Fibroblast of gingiva (primary cell): ENCODE results near the gene RHOA.
"Not testable (repeated sequence)": the region's sequence is repeated elsewhere in the genome, so short reads cannot be mapped to it uniquely, and the experiment has no call there.

Experiments used
- DNase-seq: peaks from one replicate; pipeline ENCODE4 v3.0.0-alpha.2; 2011; ENCODE audit warnings: low read depth

Gene RHOA

DNA sequence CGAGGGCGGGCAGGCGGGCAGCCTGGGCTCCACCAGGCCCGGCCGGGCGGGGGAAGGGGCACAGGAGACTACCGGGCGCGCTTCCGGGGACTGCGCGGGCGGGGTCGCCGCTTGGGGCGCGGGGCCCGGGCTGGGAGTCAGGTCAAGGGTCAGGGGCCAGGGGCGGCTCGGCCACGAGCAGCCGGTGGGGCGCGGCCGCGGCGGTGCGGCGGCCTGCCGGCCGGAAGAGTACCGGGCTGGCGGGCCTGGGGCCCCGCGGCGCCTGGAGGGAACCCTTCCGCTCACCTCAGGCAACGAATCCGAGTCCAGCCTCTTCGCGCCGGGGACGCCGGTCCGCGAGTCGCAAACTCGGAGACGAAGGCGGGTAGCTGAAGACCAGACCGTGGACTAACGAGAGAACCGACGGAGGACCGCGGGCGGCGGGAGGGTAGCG, 225 bp downstream of the RHOA start:
- DNase-seq: no peak

DNA sequence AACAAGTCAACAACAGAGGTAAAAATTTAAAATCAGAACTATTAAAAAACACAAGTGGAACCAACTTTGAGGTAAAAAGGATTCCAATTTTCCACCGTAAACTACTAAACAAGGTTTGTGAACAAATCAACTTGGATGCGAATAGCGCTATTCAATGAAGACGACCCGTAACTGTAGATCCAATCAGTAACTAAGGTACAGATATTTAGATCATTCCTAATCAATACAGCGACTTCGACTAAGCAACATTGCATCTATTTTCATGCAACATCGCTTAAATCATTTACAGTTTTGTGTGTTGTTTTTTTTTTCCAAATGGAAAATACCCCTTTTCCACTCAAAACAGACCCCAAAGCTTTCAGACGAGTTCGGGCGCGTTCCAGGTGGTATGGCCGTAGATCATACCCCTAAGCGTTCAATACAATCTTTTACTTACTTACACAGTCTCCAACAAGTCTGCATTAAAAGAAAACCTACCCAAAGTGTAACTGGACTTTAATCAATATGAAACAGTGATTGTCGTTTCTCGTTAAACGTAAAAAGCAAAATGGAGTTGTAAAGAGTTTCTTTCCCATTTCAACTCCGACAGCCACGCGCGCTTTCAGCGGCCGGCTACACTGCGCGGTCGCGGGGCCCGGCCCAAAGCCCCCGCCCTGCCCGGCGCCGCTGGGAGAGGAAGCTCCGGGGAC, 786 bp downstream of the RHOA start:
- DNase-seq: no peak

DNA sequence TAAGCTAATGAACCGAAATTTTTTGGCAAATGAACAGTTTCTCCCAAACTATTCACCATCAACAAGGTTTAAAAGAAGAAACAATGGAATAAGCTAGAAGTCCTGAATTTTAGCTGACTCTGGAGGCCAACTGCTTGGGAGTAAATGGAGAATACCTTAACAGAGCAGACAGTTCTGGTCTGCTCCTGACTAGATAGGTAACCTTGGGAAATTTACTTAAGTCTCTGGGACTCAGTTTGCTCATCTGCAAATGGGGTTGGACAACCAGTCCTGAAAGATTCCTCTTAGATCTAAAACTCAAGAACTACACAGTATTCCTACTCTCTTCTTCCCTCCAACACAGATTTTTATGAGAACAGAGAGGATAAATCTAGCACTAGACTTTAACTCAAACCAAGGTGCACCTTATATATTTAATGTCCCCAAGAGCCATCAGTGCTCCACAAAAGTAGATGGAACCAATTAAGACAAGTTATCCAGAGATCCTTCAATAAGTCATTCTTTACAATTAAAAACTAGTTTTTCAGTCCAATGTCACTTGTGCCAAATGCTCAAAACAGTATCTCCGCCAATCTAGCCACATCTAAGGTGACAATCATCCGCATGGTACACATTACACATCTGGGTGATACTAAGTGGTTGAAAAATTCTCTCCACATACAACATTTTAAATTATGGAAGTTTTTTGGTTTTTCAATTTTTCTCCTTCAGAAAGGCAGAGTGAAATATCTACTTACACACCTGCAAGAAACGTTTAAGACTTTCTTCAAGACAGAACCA, 1.5 kb downstream of the RHOA start:
- DNase-seq: no peak

DNA sequence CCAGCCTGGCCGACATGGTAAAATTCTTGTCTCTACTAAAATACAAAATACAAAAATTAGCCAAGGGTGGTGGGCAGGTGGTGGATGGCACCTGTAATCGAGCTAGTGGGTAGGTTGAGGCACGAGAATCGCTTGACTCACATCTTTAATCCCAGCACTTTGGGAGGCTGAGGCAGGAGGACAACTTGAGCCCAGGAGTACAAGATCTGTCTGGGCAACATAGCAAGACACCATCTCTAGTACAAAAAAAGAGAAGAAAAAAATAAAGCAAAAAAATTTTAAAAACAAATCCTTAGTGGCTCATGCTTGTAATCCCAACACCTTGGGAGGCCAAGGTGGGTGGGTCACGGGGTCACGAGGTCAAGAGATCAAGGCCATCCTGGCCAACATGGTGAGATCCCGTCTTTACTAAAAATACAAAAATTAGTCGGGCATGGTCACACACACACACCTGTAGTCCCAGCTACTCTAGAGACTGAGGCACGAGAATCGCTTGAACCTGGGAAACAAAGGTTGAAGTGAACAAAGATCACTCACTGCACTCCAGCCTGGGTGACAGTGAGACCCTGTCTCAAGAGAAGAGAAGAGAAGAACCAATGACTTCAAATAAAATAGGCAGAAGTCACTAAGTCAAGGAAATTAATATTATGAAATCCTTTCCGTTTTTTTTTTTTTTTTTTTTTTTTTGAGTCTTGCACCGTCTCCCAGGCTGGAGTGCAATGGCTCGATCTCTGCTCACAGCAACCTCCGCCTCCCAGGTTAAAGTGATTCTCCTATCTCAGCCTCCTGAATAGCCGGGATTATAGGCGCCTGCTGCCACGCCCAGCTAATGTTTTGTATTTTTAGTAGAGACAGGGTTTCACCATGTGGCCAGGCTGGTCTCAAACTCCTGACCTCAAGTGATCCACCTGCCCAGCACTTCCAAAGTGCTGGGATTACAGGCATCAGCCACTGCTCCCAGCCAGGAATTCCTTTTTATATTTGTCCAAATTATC, 4.9 kb downstream of the RHOA start:
- no peak for DNase-seq

DNA sequence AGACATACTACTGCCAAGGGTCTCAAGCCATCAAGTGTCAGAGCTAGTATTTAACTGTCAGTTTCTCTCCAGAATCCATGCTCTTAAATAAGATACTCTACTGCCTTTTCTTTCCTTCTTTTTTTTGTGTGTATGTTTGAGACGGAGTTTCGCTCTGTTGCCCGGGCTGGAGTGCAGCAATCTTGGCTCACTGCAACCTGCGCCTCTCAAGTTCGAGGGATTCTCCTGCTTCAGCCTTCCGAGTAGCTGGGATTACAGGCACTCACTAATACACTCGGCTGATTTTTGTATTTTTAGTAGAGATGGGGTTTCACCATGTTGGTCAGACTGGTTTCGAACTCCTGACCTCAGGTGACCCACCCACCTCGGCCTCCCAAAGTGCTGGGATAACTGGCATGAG, 6.2 kb downstream of the RHOA start:
- not testable (repeated sequence) for DNase-seq

DNA sequence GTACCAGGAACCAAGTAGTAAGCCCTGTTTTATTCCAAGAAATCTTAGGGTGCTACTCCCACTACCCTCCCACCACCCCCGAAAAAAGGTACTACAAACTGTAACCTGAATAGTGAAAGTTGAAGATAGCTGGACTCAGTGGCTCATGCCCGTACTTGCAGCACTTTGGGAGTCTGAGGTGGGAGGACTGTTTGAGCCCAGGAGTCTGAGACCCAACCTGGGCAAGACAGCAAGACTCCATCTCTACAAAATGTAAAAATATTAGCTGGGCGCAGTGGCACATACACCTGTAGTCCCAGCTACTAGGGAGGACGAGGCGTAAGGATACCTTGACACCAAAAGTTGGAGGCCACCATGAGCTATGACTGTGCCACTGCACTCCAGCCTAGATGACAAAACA, 7.9 kb downstream of the RHOA start:
- no peak for DNase-seq

DNA sequence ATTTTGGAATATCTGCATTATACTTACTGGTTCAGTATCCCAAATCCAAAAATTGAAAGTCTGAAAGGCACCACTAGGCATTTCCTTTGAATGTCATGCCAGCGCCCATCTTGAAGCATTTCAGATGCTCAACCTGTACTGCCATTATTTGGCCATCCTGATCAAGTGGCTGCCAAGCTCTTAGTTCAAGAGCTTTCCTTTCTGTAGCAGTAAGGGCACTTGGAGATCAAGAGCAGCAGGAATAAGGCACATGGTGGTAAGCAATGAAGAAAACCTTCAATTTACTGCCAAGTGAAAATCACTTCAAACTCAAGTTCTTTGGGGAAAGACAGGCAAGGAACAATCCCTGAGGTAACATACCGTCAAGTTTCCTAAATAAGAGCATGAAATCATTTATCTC, 10.0 kb downstream of the RHOA start:
- DNase-seq: no peak

DNA sequence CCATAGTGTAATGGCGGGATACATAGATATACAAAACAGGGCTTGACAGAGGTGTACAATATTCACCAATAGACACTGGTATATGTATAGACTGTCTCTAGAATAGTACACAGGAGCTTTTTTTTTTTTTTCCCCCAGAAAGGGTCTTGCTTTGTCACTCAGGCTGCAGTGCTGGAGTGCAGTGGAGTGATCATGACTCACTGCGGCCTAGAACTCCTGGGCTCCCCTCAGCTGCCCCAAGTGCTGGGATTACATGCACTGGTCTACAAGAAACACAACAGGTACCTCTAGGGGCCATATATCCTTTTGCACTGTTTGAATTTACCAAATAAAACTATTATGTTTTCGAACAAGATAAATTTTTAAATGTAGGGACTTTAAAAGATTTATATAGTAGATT, 12.3 kb downstream of the RHOA start:
- no peak for DNase-seq

DNA sequence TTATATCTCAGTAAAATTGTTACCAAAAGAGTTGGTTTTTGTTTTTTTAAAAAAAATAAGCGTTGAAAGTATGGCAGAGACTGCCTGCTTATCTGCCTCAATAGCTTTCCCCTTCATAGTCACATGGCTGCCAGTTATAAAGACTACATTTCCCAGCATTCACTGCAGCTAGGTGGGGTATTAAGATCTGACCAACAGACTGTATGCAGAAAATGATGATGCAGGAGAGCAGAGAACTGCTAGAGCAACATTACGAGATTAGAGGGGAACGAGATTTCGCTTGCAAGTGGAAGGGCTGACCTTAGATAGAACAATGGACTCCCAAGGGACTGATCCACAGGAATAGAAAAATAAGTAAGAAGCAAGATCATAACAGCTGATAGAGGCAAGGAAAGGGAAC, 14.3 kb downstream of the RHOA start:
- no peak for DNase-seq

DNA sequence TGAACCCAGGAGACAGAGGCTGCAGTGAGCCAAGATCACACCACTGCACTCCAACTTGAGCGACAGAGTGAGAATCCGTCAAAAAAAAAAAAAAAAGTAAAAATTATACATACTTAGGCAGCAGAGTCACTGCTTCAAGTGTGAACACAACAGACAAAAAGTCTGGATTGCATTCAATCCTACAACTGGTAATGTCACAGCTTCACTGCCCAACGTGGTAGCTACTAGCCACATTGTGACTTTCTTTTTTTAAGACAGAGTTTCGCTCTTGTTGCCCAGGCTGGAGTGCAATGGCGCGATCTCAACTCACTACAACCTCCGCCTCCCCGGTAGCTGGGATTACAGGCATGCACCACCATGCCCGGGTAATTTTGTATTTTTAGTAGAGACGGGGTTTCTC, 20.5 kb downstream of the RHOA start:
- DNase-seq: not testable (repeated sequence)

DNA sequence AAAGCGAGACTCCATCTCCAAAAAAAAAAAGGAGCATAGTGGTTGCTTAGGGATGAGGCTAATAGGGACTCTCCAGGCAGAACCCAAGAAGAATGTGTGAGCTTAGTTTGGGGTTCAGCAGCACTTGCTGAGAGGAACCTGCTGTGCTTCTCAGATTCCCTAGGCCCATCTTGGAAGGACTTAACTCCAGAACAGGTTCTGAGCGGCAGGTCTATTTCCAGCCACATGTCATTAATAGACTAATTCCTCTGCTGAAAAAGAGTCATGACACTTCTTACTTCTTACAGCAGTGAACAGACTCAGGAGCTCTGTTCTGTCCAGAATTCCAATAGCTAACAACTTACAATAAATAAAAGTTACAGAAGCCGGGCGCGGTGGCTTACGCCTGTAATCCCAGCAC, 22.5 kb downstream of the RHOA start:
- DNase-seq: no peak

DNA sequence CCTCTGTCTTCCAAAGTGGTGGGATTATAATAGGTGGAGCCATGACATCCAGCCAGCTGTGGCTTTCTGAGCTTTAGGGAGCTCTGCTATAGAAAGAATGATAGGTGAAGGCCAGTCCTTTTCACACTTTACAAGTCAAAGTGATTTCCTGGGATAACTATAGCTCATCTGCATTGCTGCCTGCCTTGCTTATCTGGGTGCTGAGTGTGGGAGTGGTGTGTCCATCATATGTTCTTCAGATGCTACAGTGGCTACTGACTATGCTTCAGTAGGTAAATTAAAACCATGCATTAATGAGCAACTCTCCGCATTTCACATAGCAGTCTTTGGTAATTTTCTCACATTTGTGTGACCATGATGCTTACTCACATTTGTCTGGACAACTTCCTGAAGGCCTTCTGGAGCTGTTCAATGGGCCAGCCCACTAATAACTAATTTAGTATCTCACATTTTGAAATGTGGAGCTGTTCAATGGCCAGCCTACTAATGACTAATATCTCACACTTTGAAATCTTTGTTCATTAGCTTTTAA, 23.4 kb downstream of the RHOA start:
- no peak for DNase-seq

DNA sequence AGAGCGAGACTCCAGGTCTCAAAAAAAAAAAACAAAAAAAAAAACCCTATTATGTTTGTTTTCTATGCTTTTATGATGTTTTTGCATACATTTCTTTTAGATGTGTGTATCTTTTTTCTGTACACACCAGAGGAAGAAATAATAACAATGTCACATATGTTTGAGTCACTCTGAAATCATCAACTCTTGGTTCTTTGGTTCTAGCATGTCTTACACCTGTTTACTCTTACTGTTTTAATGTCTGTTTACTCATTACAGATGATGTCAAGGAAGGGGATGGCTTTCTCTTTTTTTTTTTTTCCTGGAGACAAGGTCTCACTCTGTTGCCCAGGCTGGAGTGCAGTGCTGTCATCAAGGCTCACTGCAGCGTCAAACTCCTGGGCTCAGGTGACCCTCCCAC, 24.1 kb downstream of the RHOA start:
- no peak for DNase-seq

DNA sequence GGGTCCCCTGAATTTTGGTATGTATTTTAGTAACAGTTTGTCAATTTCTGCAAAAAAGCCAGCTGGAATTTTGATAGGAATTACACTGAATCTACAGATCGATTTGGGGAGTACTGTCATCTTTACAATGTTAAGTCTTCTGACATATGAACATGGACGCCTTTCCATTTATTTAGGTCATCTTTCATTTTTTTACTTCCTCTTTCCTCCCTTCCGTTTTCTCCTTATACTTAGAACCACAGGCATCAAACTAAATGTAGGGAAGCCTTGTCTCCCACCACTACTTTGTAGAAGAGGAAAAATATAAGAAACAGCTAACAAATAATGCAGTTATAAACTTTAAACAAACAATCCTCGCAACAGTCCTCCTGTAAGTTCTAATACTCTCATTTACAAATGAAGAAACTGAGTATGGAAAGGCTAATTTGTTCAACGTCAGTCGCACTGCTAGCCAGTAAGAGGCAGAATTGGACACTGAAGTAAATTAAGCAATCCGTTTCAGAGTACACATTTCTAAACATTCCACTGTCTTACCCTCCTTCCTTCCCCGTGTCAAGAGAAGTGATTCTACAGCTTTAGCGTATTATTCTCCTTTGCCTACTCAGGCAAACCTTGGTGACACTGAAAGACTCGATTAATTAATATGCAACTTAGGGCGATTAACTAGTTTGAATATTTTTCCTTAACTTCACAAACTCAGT, 25.6 kb downstream of the RHOA start:
- DNase-seq: no peak

DNA sequence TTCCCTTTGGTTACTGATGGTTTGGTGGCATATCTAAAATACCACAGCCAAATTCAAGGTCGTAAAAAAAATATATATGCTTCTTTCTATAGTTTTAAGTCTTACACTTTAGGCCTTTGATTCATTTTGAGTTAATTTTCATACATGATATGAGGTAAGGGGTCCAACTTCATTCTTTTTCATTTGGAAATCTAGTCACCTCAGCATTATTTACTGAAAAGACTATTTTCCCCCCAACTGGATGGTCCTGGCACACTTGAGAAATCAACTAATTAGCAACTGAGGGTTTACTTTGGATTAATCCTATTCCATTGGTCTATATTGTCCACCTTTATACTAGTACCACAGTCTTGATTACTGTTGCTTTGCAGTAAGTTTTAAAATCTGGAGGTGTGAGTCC, 26.2 kb downstream of the RHOA start:
- no peak for DNase-seq

DNA sequence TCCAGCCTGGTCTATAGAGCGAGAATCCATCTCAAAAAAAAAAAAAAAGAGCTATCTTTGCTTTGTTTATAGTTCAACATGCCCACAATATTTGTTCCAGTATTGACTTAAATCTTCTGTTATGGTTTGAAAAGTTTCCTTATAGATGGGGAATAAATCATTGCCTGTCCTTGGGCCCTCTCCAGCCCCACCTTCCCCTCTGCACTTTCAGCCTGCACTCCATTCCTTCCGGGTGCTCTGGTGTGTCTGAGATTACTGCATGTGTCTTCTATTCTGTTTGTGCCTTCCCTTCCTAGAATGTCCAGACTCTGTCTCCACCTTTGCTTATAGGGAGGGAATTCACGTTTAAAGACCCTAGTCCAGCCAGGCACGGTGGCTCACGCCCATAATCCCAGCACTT, 28.4 kb downstream of the RHOA start:
- no peak for DNase-seq

DNA sequence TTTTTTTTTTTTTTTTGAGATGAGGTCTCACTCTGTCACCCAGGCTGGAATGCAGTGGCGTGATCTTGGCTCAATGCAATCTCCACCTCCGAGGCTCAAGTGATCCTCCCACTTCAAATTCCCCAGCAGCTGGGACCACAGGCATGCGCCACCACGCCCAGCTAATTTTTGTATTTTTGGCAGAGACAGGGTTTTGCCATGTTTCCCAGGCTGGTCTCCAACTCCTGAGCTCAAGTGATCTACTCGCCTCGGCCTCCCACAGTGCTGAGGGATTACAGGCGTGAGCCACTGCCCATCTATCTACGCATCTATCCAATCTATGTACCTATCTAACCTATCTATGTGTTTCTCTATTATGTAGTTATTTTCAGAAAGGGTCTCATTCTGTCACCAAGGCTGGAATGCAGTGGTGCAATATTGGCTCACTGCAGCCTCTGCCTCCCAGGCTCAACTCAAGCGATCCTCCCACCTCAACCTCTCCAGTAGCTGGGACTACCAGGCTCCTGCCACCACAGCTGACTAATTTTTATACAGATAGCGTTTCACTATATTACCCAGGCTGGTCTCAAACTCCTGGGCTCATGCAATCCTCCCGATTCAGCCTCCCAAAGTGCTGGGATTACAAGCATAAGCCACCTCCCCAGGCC, 33.4 kb downstream of the RHOA start:
- peak; percentile 87 for DNase-seq

DNA sequence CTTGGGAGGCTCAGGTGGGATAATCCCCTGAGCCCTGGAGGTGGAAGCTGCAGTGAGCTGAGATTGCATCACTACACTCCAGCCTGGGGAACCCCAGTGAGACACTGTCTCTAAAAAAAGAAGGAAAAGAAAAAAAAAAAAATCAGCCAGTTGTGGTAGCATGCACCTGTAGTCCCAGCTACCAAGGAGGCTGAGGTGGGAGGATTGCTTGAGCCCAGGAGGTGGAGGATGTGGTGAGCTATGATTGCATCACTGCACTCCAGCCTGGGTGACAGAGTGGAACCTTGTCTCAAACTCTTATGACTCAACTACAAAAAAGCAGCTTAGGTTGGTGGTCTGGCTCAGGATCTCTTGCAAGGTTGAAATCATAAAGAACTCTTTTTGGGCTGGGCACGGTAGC, 34.3 kb downstream of the RHOA start:
- DNase-seq: no peak

DNA sequence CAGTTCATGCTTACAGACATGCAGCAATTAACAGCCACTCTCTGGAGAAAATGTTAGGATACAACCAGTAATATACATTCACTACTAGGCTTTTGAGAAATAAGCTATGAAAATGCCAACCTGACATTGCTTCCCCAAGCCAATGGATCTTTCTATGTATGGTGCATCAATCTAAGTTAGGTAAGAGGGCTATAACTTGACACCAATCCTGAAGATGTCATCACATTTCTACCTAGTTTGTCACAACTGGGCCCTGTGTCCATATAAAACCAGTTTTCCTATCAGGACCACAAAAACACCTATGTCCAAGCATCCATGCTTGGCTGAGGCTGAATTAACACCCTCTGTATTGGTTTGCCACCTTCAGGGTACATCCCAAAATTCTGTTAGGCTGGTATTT, 39.8 kb downstream of the RHOA start:
- no peak for DNase-seq

DNA sequence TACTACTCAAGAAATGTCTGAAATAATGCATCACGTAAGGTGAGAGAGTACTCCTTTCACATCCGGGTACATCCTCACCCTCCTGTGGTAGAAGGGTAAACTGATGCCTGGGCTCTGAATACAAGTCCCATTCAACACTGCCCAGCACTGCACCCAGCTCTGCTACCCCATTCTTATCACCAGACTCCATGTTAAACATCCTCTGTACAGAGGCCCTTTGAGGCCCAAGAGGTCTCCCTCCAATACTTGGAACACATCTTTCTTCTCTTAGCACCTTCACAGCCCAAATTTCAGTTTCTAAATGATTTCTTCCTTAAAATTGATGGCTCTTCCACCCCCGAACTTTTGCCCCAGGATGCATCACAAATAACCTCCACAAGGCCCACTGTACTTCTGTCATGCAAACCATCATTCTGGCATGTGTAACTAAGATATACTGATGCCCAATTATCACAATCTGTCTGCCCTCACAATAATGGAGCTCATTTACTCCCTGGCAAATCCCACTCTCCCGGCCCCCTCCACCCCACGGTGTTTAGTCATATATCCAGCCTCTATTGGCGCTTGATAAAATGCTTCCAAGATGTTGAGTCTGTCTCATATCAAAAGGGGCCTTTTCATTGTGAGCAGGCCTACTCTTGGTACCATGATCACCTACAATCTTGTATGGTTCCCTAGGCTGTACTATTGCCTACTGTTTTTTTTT, 41.0 kb downstream of the RHOA start:
- DNase-seq: no peak

DNA sequence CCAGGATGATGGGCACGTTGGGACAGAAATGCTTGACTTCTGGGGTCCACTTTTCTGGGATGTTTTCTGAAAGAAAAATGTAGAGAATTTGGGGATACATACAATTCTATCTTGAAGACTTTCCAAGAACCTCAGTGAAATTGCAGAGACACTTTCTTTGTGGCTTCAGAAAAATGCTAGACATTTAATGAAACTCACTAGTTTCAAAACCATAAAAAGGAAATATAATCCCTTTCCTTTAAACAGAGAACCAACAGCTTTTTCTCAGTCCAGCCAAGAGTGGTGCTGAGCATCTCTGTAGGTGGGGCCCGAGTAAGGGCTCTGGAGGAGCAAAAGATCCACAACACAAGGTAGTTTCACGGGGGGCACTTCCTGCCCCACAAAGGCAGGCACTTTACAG, 49.2 kb downstream of the RHOA start:
- DNase-seq: peak; percentile 56
